Esophagus squamous epithelium (tissue), 4 donors: ENCODE results near the gene ARHGEF3.

Source experiments
- POLR2A ChIP-seq, 4 donors: fragments of 450-650 bp; IDR thresholded peaks; one replicate each; pipeline ENCODE4 v1.6.1; 2017; ENCODE audit warnings: antibody characterized with exemption in 4 of 4, mild to moderate bottlenecking in 4 of 4, moderate library complexity in 3 of 4
- TF ChIP-seq, protein P1 (sequence below), 6 experiments: fragments of 450-650 bp in 4 of 6; fragments of 200-600 bp in 2 of 6; sonication (generic) in 2 of 6; IDR thresholded peaks; one replicate each; pipeline ENCODE4 v1.5.1; 2016 to 2019; ENCODE audit warnings: antibody characterized with exemption in 6 of 6, mild to moderate bottlenecking in 4 of 6, moderate library complexity in 4 of 6

- TF ChIP-seq, protein P1, sequence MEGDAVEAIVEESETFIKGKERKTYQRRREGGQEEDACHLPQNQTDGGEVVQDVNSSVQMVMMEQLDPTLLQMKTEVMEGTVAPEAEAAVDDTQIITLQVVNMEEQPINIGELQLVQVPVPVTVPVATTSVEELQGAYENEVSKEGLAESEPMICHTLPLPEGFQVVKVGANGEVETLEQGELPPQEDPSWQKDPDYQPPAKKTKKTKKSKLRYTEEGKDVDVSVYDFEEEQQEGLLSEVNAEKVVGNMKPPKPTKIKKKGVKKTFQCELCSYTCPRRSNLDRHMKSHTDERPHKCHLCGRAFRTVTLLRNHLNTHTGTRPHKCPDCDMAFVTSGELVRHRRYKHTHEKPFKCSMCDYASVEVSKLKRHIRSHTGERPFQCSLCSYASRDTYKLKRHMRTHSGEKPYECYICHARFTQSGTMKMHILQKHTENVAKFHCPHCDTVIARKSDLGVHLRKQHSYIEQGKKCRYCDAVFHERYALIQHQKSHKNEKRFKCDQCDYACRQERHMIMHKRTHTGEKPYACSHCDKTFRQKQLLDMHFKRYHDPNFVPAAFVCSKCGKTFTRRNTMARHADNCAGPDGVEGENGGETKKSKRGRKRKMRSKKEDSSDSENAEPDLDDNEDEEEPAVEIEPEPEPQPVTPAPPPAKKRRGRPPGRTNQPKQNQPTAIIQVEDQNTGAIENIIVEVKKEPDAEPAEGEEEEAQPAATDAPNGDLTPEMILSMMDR (IDR thresholded peaks at IDR 0.05), result peak; percentile 18 to 63 (median 45)
- TF ChIP-seq POLR2A (IDR thresholded peaks at IDR 0.05), result peak in 3 of 4 donors; percentile 5 to 95 (median 71)
These were observed at the start of gene ARHGEF3 for GRCh38 chr3:56801662-56802377.
